GM12878 (cell line): ENCODE data around the gene ACER3. TPM values are rescaled to one million over a fixed set of nuclear protein-coding genes. Genes with fewer than 3 reads are reported as not detected.

Experiments used
- ATAC-seq: fragments of 200-7000 bp; cut with Tn5 transposase; 3 replicates; pipeline ENCODE4 v1.9.1; 2020; ENCODE audit warnings: mild to moderate bottlenecking, moderate library complexity
- BruUV-seq: library from RNA; stranded (reverse); fragments of 400-500 nt; replicated peaks from 2 replicates; lab custom pipeline; 2021; lab: Mats Ljungman, UMichigan
- CTCF ChIA-PET: fragments of 300-600 bp; sonication (Branson Sonifier 250); formaldehyde crosslinking; extraction: SDS; loops from one replicate; lab custom pipeline; 2021; ENCODE audit warnings: inconsistent platforms; lab: Yijun Ruan, JAX
- POLR2A ChIA-PET: fragments of 350-600 bp; formaldehyde crosslinking; extraction: SDS; loops from one replicate; lab custom pipeline; 2021; ENCODE audit warnings: inconsistent platforms; lab: Charles Lee
- RAD21 ChIA-PET: fragments of 300-600 bp; sonication (Branson Sonifier 250); formaldehyde crosslinking; loops from one replicate; lab custom pipeline; 2023; ENCODE audit warnings: antibody characterized with exemption; ENCODE audit not compliant: unreplicated experiment; lab: Charles Lee
- SMC1A ChIA-PET: fragments of 300-600 bp; sonication (Branson Sonifier 250); formaldehyde crosslinking; loops from one replicate; lab custom pipeline; 2023; ENCODE audit not compliant: unreplicated experiment, uncharacterized antibody; lab: Charles Lee
- DNase-seq: peaks from one replicate; pipeline ENCODE4 v3.0.0-alpha.2; 2011; ENCODE audit warnings: low read depth, low spot score
- FAIRE-seq: peaks from 3 replicates; lab custom pipeline; 2011; peaks lifted over from hg19 to GRCh38; lab: Jason Lieb, UNC
- H2AFZ ChIP-seq: 2 replicates; pipeline ENCODE4 v1.6.0; 2011; ENCODE audit warnings: low read depth, low read length, control low read depth; ENCODE audit not compliant: control insufficient read depth
- H3K27ac ChIP-seq: 2 replicates; pipeline ENCODE4 v1.5.1; 2011; ENCODE audit warnings: control low read depth; ENCODE audit not compliant: control insufficient read depth, insufficient read depth
- H3K27me3 ChIP-seq, 2 experiments: replicated peaks in 1 of 2; 2 replicates each; pipeline versions ENCODE4 v1.6.0 to v1.6.1; 2011; ENCODE audit warnings: low read length in 1 of 2; ENCODE audit not compliant: control insufficient read depth in 2 of 2, insufficient read depth in 2 of 2
- H3K36me3 ChIP-seq, 2 experiments: 2 replicates each; pipeline ENCODE4 v1.5.1; 2011; ENCODE audit warnings: low read length in 1 of 2; ENCODE audit not compliant: control insufficient read depth in 2 of 2, insufficient read depth in 2 of 2
- H3K4me1 ChIP-seq: 2 replicates; pipeline ENCODE4 v1.6.1; 2011; ENCODE audit warnings: mild to moderate bottlenecking, low read length, moderate library complexity, mixed read lengths; ENCODE audit not compliant: control insufficient read depth, insufficient read depth
- H3K4me2 ChIP-seq: 2 replicates; pipeline ENCODE4 v1.6.0; 2011; ENCODE audit warnings: control low read depth; ENCODE audit not compliant: control insufficient read depth, insufficient read depth
- H3K4me3 ChIP-seq: fragments of 200-600 bp; sonication (generic); 2 replicates; pipeline ENCODE4 v1.5.1; 2016
- H3K79me2 ChIP-seq: 2 replicates; pipeline ENCODE4 v1.6.0; 2011; ENCODE audit warnings: low read length; ENCODE audit not compliant: control insufficient read depth, insufficient read depth
- H3K9ac ChIP-seq: 2 replicates; pipeline ENCODE4 v1.8.0; 2011; ENCODE audit warnings: low read length, control low read depth, mixed read lengths; ENCODE audit not compliant: control insufficient read depth, insufficient read depth
- H3K9me3 ChIP-seq: replicated peaks from 3 replicates; pipeline ENCODE4 v1.5.1; 2011; ENCODE audit warnings: mild to moderate bottlenecking, low read length; ENCODE audit not compliant: control insufficient read depth, insufficient read depth
- H4K20me1 ChIP-seq: 2 replicates; pipeline ENCODE4 v1.6.0; 2011; ENCODE audit not compliant: control insufficient read depth, insufficient read depth
- ELK1 ChIP-seq: IDR thresholded peaks from 2 replicates; pipeline ENCODE4 v1.6.1; 2012; ENCODE audit warnings: low read depth, low read length, improper control_type of control experiment
- NR2C1 ChIP-seq: fragments of 450-650 bp; IDR thresholded peaks from 2 replicates; pipeline ENCODE4 v1.6.1; 2017; ENCODE audit warnings: antibody characterized with exemption, mild to moderate bottlenecking, moderate library complexity
- PKNOX1 ChIP-seq: fragments of 450-650 bp; IDR thresholded peaks from 2 replicates; pipeline ENCODE4 v1.6.1; 2016; ENCODE audit warnings: mild to moderate bottlenecking
- SRF ChIP-seq, 2 experiments: IDR thresholded peaks; 2 replicates each; pipeline ENCODE4 v1.6.1; 2011; ENCODE audit warnings: low read depth in 2 of 2, low read length in 2 of 2, mild to moderate bottlenecking in 1 of 2, moderate library complexity in 1 of 2
- STAT3 ChIP-seq: IDR thresholded peaks from 2 replicates; pipeline ENCODE4 v1.6.1; 2011; ENCODE audit warnings: low read depth, low read length, improper control_type of control experiment
- YBX1 ChIP-seq: fragments of 450-650 bp; IDR thresholded peaks from 2 replicates; pipeline ENCODE4 v1.6.1; 2016; ENCODE audit warnings: antibody characterized with exemption
- YY1 ChIP-seq: IDR thresholded peaks from 2 replicates; pipeline ENCODE4 v1.6.1; 2011; ENCODE audit warnings: low read depth, mild to moderate bottlenecking, low read length
- ZBTB40 ChIP-seq: fragments of 450-650 bp; IDR thresholded peaks from 2 replicates; pipeline ENCODE4 v1.6.1; 2016; ENCODE audit warnings: mild to moderate bottlenecking, moderate library complexity, borderline replicate concordance
- ZNF384 ChIP-seq: IDR thresholded peaks from 2 replicates; pipeline ENCODE4 v1.6.1; 2012; ENCODE audit warnings: low read depth, mild to moderate bottlenecking, low read length, improper control_type of control experiment, borderline replicate concordance
- ZSCAN29 ChIP-seq: fragments of 450-650 bp; IDR thresholded peaks from 2 replicates; pipeline ENCODE4 v1.6.1; 2017; ENCODE audit warnings: mild to moderate bottlenecking, moderate library complexity
- WGBS: methylation state at CpG from one replicate; pipeline ENCODE4 v1.1.6; 2016; ENCODE audit warnings: low lambda C conversion rate; ENCODE audit not compliant: insufficient replicate concordance, insufficient coverage; ENCODE audit errors: missing lambda C conversion rate; 5-methylcytosine and 5-hydroxymethylcytosine counted together
- in situ Hi-C: fragments of 300-500 bp; cut with MboI; formaldehyde crosslinking; loops from 9 replicates; pipeline ENCODE4 v1.14.3; 2018; ENCODE audit warnings: mixed read lengths
- intact Hi-C: fragments of 100-400 bp; cut with micrococcal nuclease; formaldehyde crosslinking; loops from one replicate; pipeline ENCODE4 v1.14.2; 2022; ENCODE audit not compliant: unreplicated experiment
- polyA plus RNA-seq, 11 experiments: library from polyadenylated mRNA; depleted of rRNA in 4 of 11; unstranded in 6 of 11; stranded (reverse) in 5 of 11; fragments of >200 nt; fragmentation: Nextera tagmentation in 4 of 11; fragmentation: Illumina TruSeq in 1 of 11; extraction: Ambion mirVana in 4 of 11; extraction: Trizol in 1 of 11; gene quantifications; 1 replicate in 1 of 11; 2 replicates in 10 of 11; pipeline versions ENCODE4 v1.2.1 to v1.2.3, GENCODE V29; 2011 to 2016; ENCODE audit warnings: inconsistent platforms in 2 of 11, missing spikeins in 2 of 11, low read depth in 1 of 11
- total RNA-seq, 4 experiments: library from RNA; depleted of rRNA in 3 of 4; stranded (reverse); fragments of >200 nt in 3 of 4; fragmentation: Illumina TruSeq in 1 of 4; extraction: Trizol in 1 of 4; gene quantifications; 2 replicates each; pipeline versions ENCODE4 v1.2.1 to v1.2.3, GENCODE V29; 2013 to 2021
- TF ChIP-seq, protein P1 (sequence below), 3 experiments: IDR thresholded peaks in 2 of 3; conservative IDR thresholded peaks in 1 of 3; 2 replicates each; pipeline ENCODE4 v1.5.1; 2011; ENCODE audit warnings: low read depth in 3 of 3, low read length in 3 of 3, mild to moderate bottlenecking in 3 of 3, control low read depth in 2 of 3, moderate library complexity in 2 of 3, inconsistent platforms in 1 of 3, mixed read lengths in 1 of 3; ENCODE audit not compliant: control insufficient read depth in 2 of 3, insufficient read depth in 1 of 3; ENCODE audit errors: extremely low read depth in 1 of 3

The ACER3 gene
- total and polyA plus RNA-seq, 10 of the 15 experiments (the other 5 are each of a cell fraction or from before 2014, with no cell fraction given) = 2.8 to 17.4 (median 10.3) TPM

- peak; percentile 92 for DNase-seq
- Histone ChIP-seq H2AFZ (no peak overlapping the region), H3K79me2 (no peaks in the 10 kb centered on the region), H3K4me3 (peak overlapping the region; percentile 15; the same call in 1 of the 2 replicates), H4K20me1 (no peaks in the 10 kb centered on the region; the same call in 1 of the 2 replicates), H3K27me3 (no peaks in the 10 kb centered on the region; a peak in 1 of 4 replicates), H3K4me2 (peak overlapping the region; percentile 61), H3K9me3 (no peaks in the 10 kb centered on the region), H3K4me1 (no peaks in the 10 kb centered on the region; the same call in 1 of the 2 replicates), H3K36me3 (no peaks in the 10 kb centered on the region), H3K27ac (no peak overlapping the region), H3K9ac (no peak overlapping the region)
- RAD21 ChIA-PET = interaction anchor here (0.5 to 3.0 kb wide), 12 partner anchors 10 to 583 kb away, joined by 3 to 51 read pairs (median 4); partner anchors contain the start of genes B3GNT6 and CAPN5
- intact Hi-C loops (loop anchor here (1.0 to 10.0 kb wide), 4 partner anchors 19 to 312 kb away; partner anchors contain the start of gene CAPN5), in situ Hi-C loops (loop anchor here (5.0 kb wide), 1 partner anchor 45 kb away; no protein-coding TSS in a partner anchor)
- POLR2A ChIA-PET = interaction anchor here (0.6 kb wide), 4 partner anchors 44 to 379 kb away, joined by 3 to 5 read pairs (median 4); no protein-coding TSS in a partner anchor
- SMC1A ChIA-PET = interaction anchor here (0.6 to 2.9 kb wide), 7 partner anchors 19 to 519 kb away, joined by 3 to 41 read pairs (median 4); no protein-coding TSS in a partner anchor
- CTCF ChIA-PET = interaction anchor here (0.6 to 3.0 kb wide), 31 partner anchors 9 to 601 kb away, joined by 3 to 105 read pairs (median 4); partner anchors contain the start of gene B3GNT6
- peak; percentile 83 for FAIRE-seq
- no TSS peak for BruUV-seq
- ATAC-seq = peak; percentile 97
- 2% methylated on average over 15 of the region's 15 CpGs for WGBS
- TF ChIP-seq, protein P1, sequence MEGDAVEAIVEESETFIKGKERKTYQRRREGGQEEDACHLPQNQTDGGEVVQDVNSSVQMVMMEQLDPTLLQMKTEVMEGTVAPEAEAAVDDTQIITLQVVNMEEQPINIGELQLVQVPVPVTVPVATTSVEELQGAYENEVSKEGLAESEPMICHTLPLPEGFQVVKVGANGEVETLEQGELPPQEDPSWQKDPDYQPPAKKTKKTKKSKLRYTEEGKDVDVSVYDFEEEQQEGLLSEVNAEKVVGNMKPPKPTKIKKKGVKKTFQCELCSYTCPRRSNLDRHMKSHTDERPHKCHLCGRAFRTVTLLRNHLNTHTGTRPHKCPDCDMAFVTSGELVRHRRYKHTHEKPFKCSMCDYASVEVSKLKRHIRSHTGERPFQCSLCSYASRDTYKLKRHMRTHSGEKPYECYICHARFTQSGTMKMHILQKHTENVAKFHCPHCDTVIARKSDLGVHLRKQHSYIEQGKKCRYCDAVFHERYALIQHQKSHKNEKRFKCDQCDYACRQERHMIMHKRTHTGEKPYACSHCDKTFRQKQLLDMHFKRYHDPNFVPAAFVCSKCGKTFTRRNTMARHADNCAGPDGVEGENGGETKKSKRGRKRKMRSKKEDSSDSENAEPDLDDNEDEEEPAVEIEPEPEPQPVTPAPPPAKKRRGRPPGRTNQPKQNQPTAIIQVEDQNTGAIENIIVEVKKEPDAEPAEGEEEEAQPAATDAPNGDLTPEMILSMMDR (IDR thresholded peaks at IDR 0.05 in 2 of 3, conservative IDR thresholded peaks at IDR 0.05 in 1 of 3; ENCODE audit: control insufficient read depth in 2 of 3, extremely low read depth in 1 of 3, insufficient read depth in 1 of 3, low read depth in 3 of 3, low read length in 3 of 3) = peak; percentile 45 to 70 (median 59); a peak in 5 of 6 replicates
- TF ChIP-seq PKNOX1 = peak; percentile 52
- no peak for TF ChIP-seq YBX1
- peak; percentile 94 to 99 for TF ChIP-seq SRF (IDR thresholded peaks at IDR 0.05; ENCODE audit: low read depth in 2 of 2, low read length in 2 of 2)
- TF ChIP-seq ELK1 = peak; percentile 100
- peak; percentile 95 for TF ChIP-seq YY1
- no peak for TF ChIP-seq STAT3
- peak; percentile 96 for TF ChIP-seq ZNF384
- TF ChIP-seq ZSCAN29 = peak; percentile 82
- peak; percentile 25; the same call in 1 of the 2 replicates for TF ChIP-seq NR2C1
- TF ChIP-seq ZBTB40 = peak; percentile 45; the same call in 1 of the 2 replicates
Observed at GRCh38 chr11:77047007-77047927, 186.5 kb downstream of the ACER3 start.
